Retina (tissue), 1 donor: ENCODE results near the gene CAMK2D.

Experiments used
- DNase-seq: peaks from one replicate; pipeline ENCODE4 v3.0.0-alpha.2; 2016

The CAMK2D gene

GRCh38 chr4:113593400-113594230, 167.9 kb downstream of the CAMK2D start:
- no peak for DNase-seq

GRCh38 chr4:113591982-113592381, 169.6 kb downstream of the CAMK2D start:
- no peak for DNase-seq

DNA sequence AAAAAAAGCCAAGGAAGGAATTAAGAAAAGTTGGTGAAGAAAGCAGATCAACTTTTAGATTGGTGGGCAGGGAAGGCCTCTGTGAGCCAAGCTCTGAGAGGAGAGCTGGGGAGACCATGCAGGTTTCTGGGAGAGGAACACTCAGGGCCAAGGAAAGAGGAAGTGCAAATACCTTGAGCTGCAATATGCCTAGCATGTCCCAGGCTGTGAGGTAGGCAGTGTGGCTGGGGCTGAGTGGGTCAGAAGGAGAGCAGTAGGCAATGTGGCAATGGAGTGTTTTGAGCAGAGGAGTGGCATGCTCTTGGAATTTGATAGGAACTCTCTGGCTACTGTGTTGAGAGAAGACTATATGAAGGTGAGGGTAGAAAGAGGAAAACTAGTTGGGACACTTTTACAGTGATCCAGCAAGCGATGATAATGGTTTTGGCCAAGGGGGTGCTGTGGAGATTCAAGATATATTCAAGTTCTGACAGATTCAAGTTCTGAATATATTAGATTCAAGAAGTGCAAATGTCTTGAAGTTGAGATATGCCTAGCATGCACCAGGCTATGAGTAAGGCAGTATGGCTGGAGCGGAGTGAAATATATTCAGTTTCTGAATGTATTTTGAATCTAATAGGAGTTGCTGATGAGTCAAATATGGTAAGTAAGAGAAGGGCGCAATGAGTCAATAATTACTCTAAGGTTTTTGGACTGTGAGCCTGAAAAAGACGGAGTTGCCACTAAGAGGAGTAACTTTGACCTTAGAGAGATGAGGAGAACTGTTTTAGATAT, 172.5 kb downstream of the CAMK2D start:
- no peak for DNase-seq

- no peak for DNase-seq
These were observed 173.8 kb downstream of the CAMK2D start for GRCh38 chr4:113587640-113588275.

DNA sequence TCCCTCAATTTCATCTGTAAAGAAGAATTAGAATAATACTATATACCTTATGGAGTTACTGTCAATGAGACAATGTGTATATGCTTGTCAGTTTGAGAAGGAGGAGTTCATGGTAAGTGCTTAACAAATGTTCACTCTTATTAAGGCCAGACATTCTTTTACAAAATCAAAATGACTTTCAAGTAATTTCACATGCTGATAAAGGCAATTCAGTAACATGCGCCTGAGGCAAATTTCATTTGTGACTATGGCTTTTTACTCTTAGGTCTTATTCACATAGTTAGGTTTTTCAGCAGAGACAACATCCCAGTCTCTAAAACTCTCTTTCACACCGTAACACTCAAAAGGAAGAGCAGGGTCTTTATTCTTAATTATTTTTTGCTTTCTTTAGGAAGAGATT, 174.4 kb downstream of the CAMK2D start:
- no peak for DNase-seq

DNA sequence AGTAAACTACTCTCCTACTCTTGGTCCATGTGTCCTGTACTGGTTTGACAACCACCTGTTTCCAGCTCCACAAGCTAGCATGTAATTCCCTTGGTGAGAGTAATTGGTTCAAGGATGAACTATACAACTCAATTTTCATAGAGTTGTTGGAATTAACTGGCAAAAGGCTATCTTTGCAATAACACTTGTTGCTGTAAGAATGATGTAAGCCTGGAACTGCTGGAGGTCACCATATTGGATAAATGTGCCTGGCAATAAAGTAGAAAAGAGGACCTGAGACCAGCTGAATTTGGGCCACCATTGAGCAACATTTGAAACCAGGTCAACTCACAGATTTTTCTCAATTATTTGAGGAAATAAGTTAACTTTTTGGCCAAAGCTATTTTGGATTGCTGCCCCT, 175.5 kb downstream of the CAMK2D start:
- no peak for DNase-seq

DNA sequence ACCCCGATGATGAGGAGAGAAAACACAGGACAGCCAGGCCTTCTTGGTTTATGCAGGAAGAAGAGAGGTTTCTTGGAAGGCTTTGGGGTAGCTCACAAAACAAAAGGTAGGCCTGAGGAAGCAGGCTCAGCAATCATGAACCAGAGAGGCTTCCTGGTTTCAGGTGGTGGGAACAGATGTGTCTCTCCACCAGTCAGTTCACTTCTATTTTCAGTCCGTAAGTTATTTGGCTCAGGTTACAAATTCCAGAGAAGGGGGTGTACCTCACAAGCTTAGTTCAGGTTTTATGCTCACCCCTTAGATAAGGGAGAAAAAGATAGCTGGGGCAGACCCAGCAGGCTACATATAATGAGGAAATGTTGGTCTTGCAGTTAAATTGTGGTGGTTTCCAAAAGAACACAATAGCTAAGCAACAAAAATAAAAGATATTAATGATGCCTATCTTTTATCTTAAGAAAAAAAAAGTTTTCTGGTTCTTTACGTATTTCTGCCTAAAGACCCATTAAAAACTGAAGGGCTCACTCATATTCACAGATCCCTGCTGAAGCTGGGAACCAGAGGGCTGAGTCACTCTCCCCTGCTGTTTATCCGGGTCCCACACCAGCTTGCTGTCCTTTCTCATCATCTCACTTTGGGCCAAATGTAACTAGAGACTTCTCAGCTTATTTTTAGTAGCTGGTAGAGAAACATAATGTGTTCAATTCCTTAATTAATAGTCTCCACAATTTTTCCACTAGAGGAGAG, 177.0 kb downstream of the CAMK2D start:
- peak; percentile 45 for DNase-seq

DNA sequence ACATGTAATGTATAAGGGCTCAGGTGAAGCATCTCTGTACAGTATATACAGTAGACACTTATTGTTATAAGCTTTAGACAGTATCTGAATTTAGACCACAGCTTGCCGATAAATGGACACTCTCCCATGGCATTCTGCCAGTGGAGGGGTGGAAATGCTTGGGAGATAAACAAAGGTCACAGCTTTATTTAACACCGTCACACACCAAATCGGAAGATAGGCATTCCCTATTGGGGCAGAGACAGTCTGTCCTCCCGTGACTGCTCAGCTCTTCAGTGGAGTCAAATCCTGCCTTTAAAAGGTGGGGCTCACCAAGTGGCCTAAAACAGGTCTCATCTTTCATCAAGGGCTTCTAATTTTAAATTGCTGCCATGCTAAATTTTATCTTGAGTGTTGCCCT, 178.8 kb downstream of the CAMK2D start:
- no peak for DNase-seq

GRCh38 chr4:113579360-113579759, 182.2 kb downstream of the CAMK2D start:
- no peak for DNase-seq

- DNase-seq: no peak
These were observed 184.4 kb downstream of the CAMK2D start for GRCh38 chr4:113576947-113577678.

GRCh38 chr4:113575401-113575800, 186.1 kb downstream of the CAMK2D start:
- DNase-seq: no peak

GRCh38 chr4:113574636-113575103, 186.9 kb downstream of the CAMK2D start:
- peak; percentile 34 for DNase-seq

DNA sequence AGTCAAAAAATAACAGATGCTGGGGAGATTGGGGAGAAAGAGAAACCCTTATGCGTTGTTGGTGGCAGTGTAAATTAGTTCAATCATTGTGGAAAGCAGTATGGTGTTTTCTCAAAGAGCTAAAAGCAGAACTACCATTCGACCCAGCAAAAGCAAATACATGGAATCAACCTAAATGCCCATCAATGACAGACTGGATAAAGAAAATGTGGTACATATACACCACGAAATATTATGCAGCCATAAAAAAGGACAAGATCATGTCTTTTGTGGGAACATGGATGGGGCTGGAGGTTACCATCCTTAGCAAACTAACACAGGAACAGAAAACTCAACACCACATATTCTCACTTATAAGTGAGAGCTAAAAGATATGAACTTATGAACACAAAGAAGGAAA, 188.9 kb downstream of the CAMK2D start:
- DNase-seq: no peak

GRCh38 chr4:113566015-113566795, 195.3 kb downstream of the CAMK2D start:
- no peak for DNase-seq

DNA sequence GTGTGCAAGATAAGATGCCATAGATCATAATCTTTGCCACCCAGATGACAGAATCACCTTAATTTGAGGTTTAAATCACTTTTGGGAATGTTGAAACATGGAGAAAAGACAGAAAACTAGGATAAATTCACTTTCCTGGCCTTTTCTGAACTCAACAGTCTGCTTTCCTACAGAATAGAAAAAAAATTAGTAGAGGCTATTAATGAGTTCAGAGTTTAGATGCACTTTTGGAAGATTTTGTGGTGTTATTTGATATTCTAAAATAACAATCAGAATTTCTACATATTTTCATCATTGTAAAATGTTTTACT, 195.9 kb downstream of the CAMK2D start:
- no peak for DNase-seq

DNA sequence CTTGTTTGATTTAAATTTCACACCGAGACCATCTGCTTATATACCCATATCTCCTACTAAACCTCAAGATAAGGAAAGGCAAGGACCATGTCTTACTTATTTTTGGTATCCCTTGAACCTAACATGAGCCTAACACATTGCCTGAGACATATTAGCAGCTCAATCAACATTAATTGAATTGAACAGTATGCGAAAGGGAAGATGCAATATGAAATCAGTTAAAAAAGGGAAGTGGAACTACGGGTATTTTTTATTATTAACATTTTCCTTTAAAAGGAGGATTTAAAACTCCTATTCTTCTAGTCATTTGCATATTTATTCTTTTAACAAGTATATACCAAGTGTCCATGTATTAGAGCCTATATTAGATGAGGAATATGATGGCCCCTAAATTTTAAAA, 197.0 kb downstream of the CAMK2D start:
- no peak for DNase-seq

DNA sequence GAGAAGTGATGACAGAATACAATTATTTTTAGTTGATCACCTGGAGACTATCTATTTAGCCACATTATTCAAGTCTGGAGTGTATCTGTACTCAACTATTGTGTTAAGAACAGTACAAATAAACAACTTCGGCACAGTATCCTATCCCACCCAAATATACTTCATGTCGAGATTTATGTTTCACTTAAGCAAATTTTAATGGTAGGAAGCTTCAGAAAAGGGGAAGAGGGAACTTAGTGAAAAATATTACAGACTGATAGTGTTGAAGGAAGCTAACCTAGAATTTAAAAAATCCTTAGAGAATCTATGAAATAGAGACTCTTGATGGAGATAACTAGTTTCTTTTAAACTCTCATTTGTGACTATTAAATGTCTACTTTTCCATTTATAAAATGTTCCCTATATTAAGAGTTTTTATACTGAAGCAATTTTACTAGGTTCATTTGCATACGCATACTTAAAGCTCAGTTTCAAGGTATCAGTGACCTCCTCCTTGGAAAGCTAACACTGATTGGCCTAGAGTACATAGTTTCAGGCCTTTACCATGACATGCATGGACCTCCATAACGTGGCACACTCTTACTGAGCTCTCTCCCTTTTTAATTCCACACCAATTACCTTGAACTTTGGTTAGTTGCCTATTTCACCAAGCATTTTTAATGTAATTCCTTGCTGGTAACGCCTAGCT, 197.7 kb downstream of the CAMK2D start:
- no peak for DNase-seq

DNA sequence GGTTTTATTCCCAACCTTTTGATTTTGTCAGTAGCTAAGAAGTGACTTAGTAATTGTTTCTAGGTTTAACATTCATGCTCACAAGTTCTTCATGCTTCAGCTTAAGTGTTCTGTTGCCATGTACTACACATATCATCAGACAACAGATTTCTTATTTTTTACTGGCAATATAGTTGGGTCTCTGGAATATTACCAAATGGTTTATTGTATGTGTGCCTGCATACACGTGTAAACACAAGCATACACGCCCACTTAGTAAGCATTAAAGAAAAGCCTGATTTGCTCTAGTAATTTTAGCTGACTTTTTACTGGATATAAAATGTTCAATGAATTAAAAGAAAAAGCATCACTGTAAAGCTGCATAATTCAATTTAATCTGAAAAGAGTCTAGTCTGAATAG, 199.8 kb downstream of the CAMK2D start:
- DNase-seq: no peak

DNA sequence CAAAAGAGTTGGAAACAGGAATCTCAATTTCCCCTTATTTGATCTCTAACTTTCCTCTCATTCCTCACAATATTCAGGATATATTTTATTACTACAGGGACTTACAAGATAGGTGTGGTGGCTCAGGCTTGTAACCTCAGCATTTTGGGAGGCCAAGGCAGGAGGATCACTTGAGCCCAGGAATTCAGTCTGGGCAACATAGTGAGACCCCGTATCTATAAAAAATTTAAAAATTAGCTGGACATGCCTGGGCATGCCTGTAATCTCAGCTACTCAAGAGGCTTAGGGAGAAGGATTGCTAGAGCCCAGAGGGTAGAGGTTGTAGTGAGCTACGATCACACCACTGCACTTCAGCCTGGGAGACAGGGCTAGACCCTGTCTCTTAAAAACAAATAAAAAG, 200.4 kb downstream of the CAMK2D start:
- DNase-seq: no peak

DNA sequence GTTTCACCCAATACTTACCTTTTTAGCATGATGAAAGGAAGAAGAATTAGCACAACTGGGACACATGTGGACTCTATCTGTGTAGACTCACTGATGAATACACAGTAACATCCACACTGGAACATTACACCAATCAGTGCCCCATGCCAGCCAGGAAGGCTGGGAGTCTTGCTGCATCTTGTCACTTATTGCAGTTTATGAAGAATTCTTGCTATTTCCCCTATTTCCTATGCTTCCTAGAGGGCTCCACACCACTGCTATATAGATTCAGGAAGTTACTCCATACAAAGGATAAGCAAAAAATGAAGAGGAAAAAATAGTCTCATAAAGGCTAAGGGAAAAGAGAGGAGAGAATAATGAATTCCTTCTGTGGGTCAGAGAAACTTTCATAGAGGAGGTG, 201.0 kb downstream of the CAMK2D start:
- DNase-seq: no peak

- no peak for DNase-seq
These were observed 201.6 kb downstream of the CAMK2D start for GRCh38 chr4:113559947-113560346.
